Tibial nerve (tissue), 4 donors: Measurements from ENCODE around the gene SLC10A7. TPM values are rescaled to one million over a fixed set of nuclear protein-coding genes. Genes with fewer than 3 reads are reported as not detected.
"Not testable (repeated sequence)": the region's sequence is repeated elsewhere in the genome, so short reads cannot be mapped to it uniquely, and the experiment has no call there.

Experiments
- DNase-seq, 2 donors: peaks; one replicate each; pipeline ENCODE4 v3.0.0-alpha.2; 2019; ENCODE audit warnings: low spot score in 2 of 2
- H3K27ac ChIP-seq, 4 donors: fragments of 200-600 bp; sonication (generic) in 3 of 4; one replicate each; pipeline ENCODE4 v1.5.1; 2017 to 2019; ENCODE audit warnings: mild to moderate bottlenecking in 1 of 4
- H3K27me3 ChIP-seq, 2 donors: fragments of 200-600 bp; sonication (generic) in 1 of 2; one replicate each; pipeline versions ENCODE4 v1.5.1 to v1.6.0; 2017 to 2019
- H3K36me3 ChIP-seq, 3 donors: fragments of 200-600 bp; sonication (generic); one replicate each; pipeline ENCODE4 v1.5.1; 2018 to 2019
- H3K4me1 ChIP-seq, 4 donors: fragments of 200-600 bp; sonication (generic) in 3 of 4; one replicate each; pipeline ENCODE4 v1.5.1; 2017 to 2019
- H3K4me3 ChIP-seq, 4 donors: fragments of 200-600 bp; sonication (generic) in 3 of 4; one replicate each; pipeline ENCODE4 v1.5.1; 2017 to 2019; ENCODE audit warnings: mild to moderate bottlenecking in 1 of 4, moderate library complexity in 1 of 4
- H3K9me3 ChIP-seq, 4 donors: fragments of 200-600 bp; sonication (generic) in 3 of 4; one replicate each; pipeline ENCODE4 v1.5.1; 2017 to 2019
- EP300 ChIP-seq, 2 donors: sonication (generic); formaldehyde crosslinking; IDR thresholded peaks; one replicate each; pipeline ENCODE4 v1.6.1; 2017; ENCODE audit warnings: antibody characterized with exemption in 2 of 2, mild to moderate bottlenecking in 1 of 2
- POLR2A ChIP-seq, 2 donors: fragments of 450-650 bp; IDR thresholded peaks; one replicate each; pipeline ENCODE4 v1.6.1; 2017; ENCODE audit warnings: antibody characterized with exemption in 2 of 2, mild to moderate bottlenecking in 2 of 2, moderate library complexity in 2 of 2
- WGBS, 2 donors: methylation state at CpG; one replicate each; pipeline ENCODE4 v1.1.5; 2018; 5-methylcytosine and 5-hydroxymethylcytosine counted together
- total RNA-seq, 4 donors: library from RNA; depleted of rRNA; stranded (reverse); fragments of >200 nt; gene quantifications; one replicate each; pipeline ENCODE4 v1.1.0, GENCODE V29; 2016
- TF ChIP-seq, protein P1 (sequence below), 5 experiments: fragments of 200-600 bp in 3 of 5; fragments of 450-650 bp in 2 of 5; sonication (generic) in 3 of 5; IDR thresholded peaks; one replicate each; pipeline ENCODE4 v1.5.1; 2016 to 2019; ENCODE audit warnings: antibody characterized with exemption in 5 of 5, mild to moderate bottlenecking in 3 of 5, moderate library complexity in 2 of 5

The SLC10A7 gene
- total RNA-seq, 4 donors from 2014 or later, result 9.8 to 13.8 (median 11.9) TPM

DNA sequence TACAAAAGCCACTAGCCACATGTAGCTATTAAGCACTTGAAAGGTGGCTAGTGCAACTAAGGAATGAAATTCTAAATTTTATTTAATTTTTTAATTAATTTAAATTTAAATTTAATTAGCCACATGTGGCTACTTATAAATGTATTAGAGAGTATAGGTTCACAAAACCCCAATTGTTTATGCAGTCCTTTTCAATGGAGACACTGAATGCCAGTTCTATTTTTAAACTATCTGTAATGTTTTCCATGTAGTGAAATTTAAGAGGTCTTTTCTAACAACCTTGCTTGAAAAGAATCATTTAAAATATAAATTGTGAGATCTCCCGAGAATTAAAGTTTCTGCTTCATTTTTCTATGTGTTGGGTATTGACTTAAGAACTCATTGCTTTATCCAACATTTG is 154.4 kb downstream of the SLC10A7 start:
- Histone ChIP-seq H3K9me3 (peaks cover 0 to 8% (median 3%) of the 10 kb centered on the region in 4 donors), H3K27me3 (no peaks in the 10 kb centered on the region), H3K27ac (no peak overlapping the region), H3K4me3 (no peak overlapping the region), H3K4me1 (peaks cover 0 to 43% (median 4%) of the 10 kb centered on the region in 4 donors), H3K36me3 (no peaks in the 10 kb centered on the region)
- 38 to 72% methylated on average over 1 of the region's 1 CpG for WGBS, 2 donors
- TF ChIP-seq, protein P1, sequence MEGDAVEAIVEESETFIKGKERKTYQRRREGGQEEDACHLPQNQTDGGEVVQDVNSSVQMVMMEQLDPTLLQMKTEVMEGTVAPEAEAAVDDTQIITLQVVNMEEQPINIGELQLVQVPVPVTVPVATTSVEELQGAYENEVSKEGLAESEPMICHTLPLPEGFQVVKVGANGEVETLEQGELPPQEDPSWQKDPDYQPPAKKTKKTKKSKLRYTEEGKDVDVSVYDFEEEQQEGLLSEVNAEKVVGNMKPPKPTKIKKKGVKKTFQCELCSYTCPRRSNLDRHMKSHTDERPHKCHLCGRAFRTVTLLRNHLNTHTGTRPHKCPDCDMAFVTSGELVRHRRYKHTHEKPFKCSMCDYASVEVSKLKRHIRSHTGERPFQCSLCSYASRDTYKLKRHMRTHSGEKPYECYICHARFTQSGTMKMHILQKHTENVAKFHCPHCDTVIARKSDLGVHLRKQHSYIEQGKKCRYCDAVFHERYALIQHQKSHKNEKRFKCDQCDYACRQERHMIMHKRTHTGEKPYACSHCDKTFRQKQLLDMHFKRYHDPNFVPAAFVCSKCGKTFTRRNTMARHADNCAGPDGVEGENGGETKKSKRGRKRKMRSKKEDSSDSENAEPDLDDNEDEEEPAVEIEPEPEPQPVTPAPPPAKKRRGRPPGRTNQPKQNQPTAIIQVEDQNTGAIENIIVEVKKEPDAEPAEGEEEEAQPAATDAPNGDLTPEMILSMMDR (IDR thresholded peaks at IDR 0.05), result no peak
- no peak for TF ChIP-seq POLR2A (IDR thresholded peaks at IDR 0.05)
- TF ChIP-seq EP300 (IDR thresholded peaks at IDR 0.05), result no peak
- DNase-seq, result no peak

- H3K4me3 ChIP-seq, result no peak overlapping the region
- TF ChIP-seq POLR2A (IDR thresholded peaks at IDR 0.05) (no peak), EP300 (IDR thresholded peaks at IDR 0.05) (no peak)
- TF ChIP-seq, protein P1 (IDR thresholded peaks at IDR 0.05), result no peak
- H3K27me3 ChIP-seq, result no peaks in the 10 kb centered on the region
Measured at GRCh38 chr4:146359771-146360170, 162.0 kb downstream of the SLC10A7 start.

DNA sequence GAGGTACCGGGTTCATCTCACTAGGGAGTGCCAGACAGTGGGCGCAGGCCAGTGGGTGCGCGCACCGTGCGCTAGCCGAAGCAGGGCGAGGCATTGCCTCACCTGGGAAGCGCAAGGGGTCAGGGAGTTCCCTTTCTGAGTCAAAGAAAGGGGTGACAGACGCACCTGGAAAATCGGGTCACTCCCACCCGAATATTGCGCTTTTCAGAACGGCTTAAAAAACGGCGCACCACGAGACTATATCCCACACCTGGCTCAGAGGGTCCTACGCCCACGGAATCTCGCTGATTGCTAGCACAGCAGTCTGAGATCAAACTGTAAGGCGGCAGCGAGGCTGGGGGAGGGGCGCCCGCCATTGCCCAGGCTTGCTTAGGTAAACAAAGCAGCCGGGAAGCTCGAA is 171.6 kb downstream of the SLC10A7 start:
- H3K27me3 ChIP-seq, H3K27ac ChIP-seq, H3K36me3 ChIP-seq, DNase-seq, H3K9me3 ChIP-seq, H3K4me3 ChIP-seq, H3K4me1 ChIP-seq: not testable (repeated sequence)
- WGBS, 2 donors, result 39 to 88% methylated on average over 8 to 14 of the region's 26 CpGs

More at GRCh38 chr4:146359771-146360170, 162.0 kb downstream of the SLC10A7 start:
- Histone ChIP-seq H3K27ac (no peak overlapping the region), H3K36me3 (no peaks in the 10 kb centered on the region), H3K4me1 (no peaks in the 10 kb centered on the region), H3K9me3 (peaks cover 0 to 13% (median 6%) of the 10 kb centered on the region in 4 donors)
- no peak for DNase-seq

DNA sequence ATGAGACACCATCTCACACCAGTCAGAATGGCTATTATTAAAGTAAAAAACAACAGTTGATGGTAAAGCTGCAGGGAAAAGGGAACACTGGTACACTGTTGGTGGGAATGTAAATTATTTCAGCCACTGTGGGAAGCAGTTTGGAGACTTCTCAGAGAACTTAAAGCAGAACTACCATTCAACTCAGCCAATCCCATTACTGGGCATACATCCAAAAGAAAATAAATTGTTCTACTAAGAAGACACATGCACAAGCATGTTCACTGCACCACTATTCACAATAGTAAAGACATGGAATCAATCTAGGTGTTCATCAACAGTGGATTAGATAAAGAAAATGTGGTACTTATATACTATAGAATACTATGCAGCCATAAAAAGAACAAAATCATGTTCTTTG is 172.4 kb downstream of the SLC10A7 start:
- TF ChIP-seq POLR2A (IDR thresholded peaks at IDR 0.05), result no peak
- TF ChIP-seq, protein P1 (IDR thresholded peaks at IDR 0.05), result no peak
- TF ChIP-seq EP300 (IDR thresholded peaks at IDR 0.05), result no peak
- Histone ChIP-seq H3K27ac (no peak overlapping the region), H3K9me3 (peaks cover 0 to 3% (median 0%) of the 10 kb centered on the region in 4 donors), H3K27me3 (no peaks in the 10 kb centered on the region), H3K4me1 (peaks cover 0 to 5% (median 0%) of the 10 kb centered on the region in 4 donors), H3K4me3 (no peak overlapping the region), H3K36me3 (no peaks in the 10 kb centered on the region)
- DNase-seq, result no peak

- DNase-seq, result no peak
- Histone ChIP-seq H3K27ac (no peak overlapping the region), H3K27me3 (no peaks in the 10 kb centered on the region), H3K9me3 (no peaks in the 10 kb centered on the region), H3K4me1 (peaks cover 0 to 5% (median 0%) of the 10 kb centered on the region in 4 donors), H3K36me3 (no peaks in the 10 kb centered on the region), H3K4me3 (no peak overlapping the region)
- TF ChIP-seq EP300 (IDR thresholded peaks at IDR 0.05) (no peak), POLR2A (IDR thresholded peaks at IDR 0.05) (no peak)
- TF ChIP-seq, protein P1 (IDR thresholded peaks at IDR 0.05), result no peak
- WGBS, 2 donors, result 24 to 35% methylated on average over 2 of the region's 2 CpGs
Measured at GRCh38 chr4:146347822-146348221, 173.9 kb downstream of the SLC10A7 start.

- Histone ChIP-seq H3K27me3 (no peaks in the 10 kb centered on the region), H3K4me3 (no peak overlapping the region), H3K4me1 (peaks cover 0 to 5% (median 0%) of the 10 kb centered on the region in 4 donors), H3K27ac (no peak overlapping the region), H3K9me3 (no peaks in the 10 kb centered on the region), H3K36me3 (no peaks in the 10 kb centered on the region)
- 84 to 87% methylated on average over 1 of the region's 1 CpG for WGBS, 2 donors
- no peak for TF ChIP-seq EP300 (IDR thresholded peaks at IDR 0.05)
- no peak for TF ChIP-seq POLR2A (IDR thresholded peaks at IDR 0.05)
- TF ChIP-seq, protein P1 (IDR thresholded peaks at IDR 0.05), result no peak
- DNase-seq, result no peak
Measured at GRCh38 chr4:146346276-146346675, 175.5 kb downstream of the SLC10A7 start.
